ENCODE measurements around the gene MRPL27.

Gene MRPL27

GRCh38 chr17:50373705-50374104 is 721 bp upstream of the MRPL27 start:
- H3K4me3 ChIP-seq (ENCODE audit: low read depth, low read length): peak overlapping the region; percentile 79
- no peak for TF ChIP-seq CTCF (IDR thresholded peaks at IDR 0.05; ENCODE audit: control insufficient read depth, extremely low read depth, insufficient read depth)
- DNase-seq (ENCODE audit: low read depth): no peak

- H3K4me3 ChIP-seq (ENCODE audit: low read depth, low read length): peak overlapping the region; percentile 79
- no peak for TF ChIP-seq CTCF (IDR thresholded peaks at IDR 0.05; ENCODE audit: control insufficient read depth, extremely low read depth, insufficient read depth)
- DNase-seq (ENCODE audit: low read depth): no peak
Observed at GRCh38 chr17:50372222-50372757, 694 bp downstream of the MRPL27 start.

- peak overlapping the region; percentile 79 for H3K4me3 ChIP-seq (ENCODE audit: low read depth, low read length)
- no peak for TF ChIP-seq CTCF (IDR thresholded peaks at IDR 0.05; ENCODE audit: control insufficient read depth, extremely low read depth, insufficient read depth)
- no peak for DNase-seq (ENCODE audit: low read depth)
Observed at GRCh38 chr17:50371526-50371925, 1.5 kb downstream of the MRPL27 start.

GRCh38 chr17:50370052-50370451 is 2.9 kb downstream of the MRPL27 start:
- no peak for DNase-seq (ENCODE audit: low read depth)
- no peak for TF ChIP-seq CTCF (IDR thresholded peaks at IDR 0.05; ENCODE audit: control insufficient read depth, extremely low read depth, insufficient read depth)
- no peak overlapping the region for H3K4me3 ChIP-seq (ENCODE audit: low read depth, low read length)

- no peak for TF ChIP-seq CTCF (IDR thresholded peaks at IDR 0.05; ENCODE audit: control insufficient read depth, extremely low read depth, insufficient read depth)
- DNase-seq (ENCODE audit: low read depth): no peak
- H3K4me3 ChIP-seq (ENCODE audit: low read depth, low read length): no peak overlapping the region
Observed at GRCh38 chr17:50367401-50367800, 5.6 kb downstream of the MRPL27 start.

- no peak overlapping the region for H3K4me3 ChIP-seq (ENCODE audit: low read depth, low read length)
- DNase-seq (ENCODE audit: low read depth): no peak
- TF ChIP-seq CTCF (IDR thresholded peaks at IDR 0.05; ENCODE audit: control insufficient read depth, extremely low read depth, insufficient read depth): no peak
Observed at GRCh38 chr17:50365649-50366393, 7.2 kb downstream of the MRPL27 start.

GRCh38 chr17:50365165-50365564 is 7.8 kb downstream of the MRPL27 start:
- no peak overlapping the region for H3K4me3 ChIP-seq (ENCODE audit: low read depth, low read length)
- TF ChIP-seq CTCF (IDR thresholded peaks at IDR 0.05; ENCODE audit: control insufficient read depth, extremely low read depth, insufficient read depth): no peak
- DNase-seq (ENCODE audit: low read depth): no peak
